Lower leg skin (tissue), 4 donors: Measurements from ENCODE around the gene FAM174C. TPM values are rescaled to one million over a fixed set of nuclear protein-coding genes. Genes with fewer than 3 reads are reported as not detected.
A peak's percentile ranks its signal among the peaks of the same experiment; 100 is the strongest.

ENCODE experiments used
- DNase-seq, 2 donors: peaks; one replicate each; pipeline ENCODE4 v3.0.0-alpha.2; 2019; ENCODE audit warnings: low spot score in 2 of 2
- H3K4me3 ChIP-seq: fragments of 200-600 bp; sonication (generic); 2 replicates; pipeline ENCODE4 v1.5.1; 2017; ENCODE audit warnings: mild to moderate bottlenecking, low read depth; ENCODE audit not compliant: poor library complexity, severe bottlenecking
- POLR2A ChIP-seq, 2 donors: fragments of 450-650 bp; IDR thresholded peaks; one replicate each; pipeline ENCODE4 v1.6.1; 2016 to 2017; ENCODE audit warnings: antibody characterized with exemption in 2 of 2, mild to moderate bottlenecking in 1 of 2, moderate library complexity in 1 of 2
- WGBS, 2 donors: methylation state at CpG; one replicate each; pipeline ENCODE4 v1.1.5; 2018; 5-methylcytosine and 5-hydroxymethylcytosine counted together
- intact Hi-C: fragments of 100-400 bp; cut with DNase I; formaldehyde crosslinking; loops from one replicate; pipeline ENCODE4 v1.15.0; 2023; ENCODE audit warnings: low total_unique reads
- total RNA-seq, 4 donors: library from RNA; depleted of rRNA; stranded (reverse); fragments of >200 nt; gene quantifications; one replicate each; pipeline ENCODE4 v1.1.0, GENCODE V29; 2016
- TF ChIP-seq, protein P1 (sequence below), 3 donors: fragments of 450-650 bp; IDR thresholded peaks; one replicate each; pipeline ENCODE4 v1.5.1; 2016; ENCODE audit warnings: antibody characterized with exemption in 3 of 3, mild to moderate bottlenecking in 3 of 3, moderate library complexity in 2 of 3

Gene FAM174C
- total RNA-seq, 4 donors from 2014 or later: 66.3 to 74.1 (median 68.8) TPM

DNA sequence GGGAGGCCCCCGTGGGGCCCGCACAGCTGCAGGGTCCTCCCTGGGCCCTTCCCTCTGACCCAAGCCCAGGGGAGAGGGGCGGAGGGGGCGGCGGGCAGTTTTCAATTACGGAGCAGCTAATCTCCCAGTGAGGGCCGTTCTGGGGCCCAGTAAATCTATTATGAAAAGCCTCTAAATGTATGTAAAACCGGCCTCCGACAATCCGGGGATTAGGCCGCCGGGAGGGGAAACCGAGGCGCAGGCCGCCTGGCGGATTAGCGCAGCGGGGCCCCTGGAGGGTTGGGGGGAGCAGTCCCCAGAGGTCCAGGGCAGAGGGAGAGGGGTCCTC, 35.5 kb downstream of the FAM174C start:
- WGBS, 2 donors: 67 to 84% methylated on average over 18 of the region's 18 CpGs
- intact Hi-C loops: no loop called here
- no peak for TF ChIP-seq POLR2A (IDR thresholded peaks at IDR 0.05)
- TF ChIP-seq, protein P1, sequence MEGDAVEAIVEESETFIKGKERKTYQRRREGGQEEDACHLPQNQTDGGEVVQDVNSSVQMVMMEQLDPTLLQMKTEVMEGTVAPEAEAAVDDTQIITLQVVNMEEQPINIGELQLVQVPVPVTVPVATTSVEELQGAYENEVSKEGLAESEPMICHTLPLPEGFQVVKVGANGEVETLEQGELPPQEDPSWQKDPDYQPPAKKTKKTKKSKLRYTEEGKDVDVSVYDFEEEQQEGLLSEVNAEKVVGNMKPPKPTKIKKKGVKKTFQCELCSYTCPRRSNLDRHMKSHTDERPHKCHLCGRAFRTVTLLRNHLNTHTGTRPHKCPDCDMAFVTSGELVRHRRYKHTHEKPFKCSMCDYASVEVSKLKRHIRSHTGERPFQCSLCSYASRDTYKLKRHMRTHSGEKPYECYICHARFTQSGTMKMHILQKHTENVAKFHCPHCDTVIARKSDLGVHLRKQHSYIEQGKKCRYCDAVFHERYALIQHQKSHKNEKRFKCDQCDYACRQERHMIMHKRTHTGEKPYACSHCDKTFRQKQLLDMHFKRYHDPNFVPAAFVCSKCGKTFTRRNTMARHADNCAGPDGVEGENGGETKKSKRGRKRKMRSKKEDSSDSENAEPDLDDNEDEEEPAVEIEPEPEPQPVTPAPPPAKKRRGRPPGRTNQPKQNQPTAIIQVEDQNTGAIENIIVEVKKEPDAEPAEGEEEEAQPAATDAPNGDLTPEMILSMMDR (IDR thresholded peaks at IDR 0.05): no peak
- H3K4me3 ChIP-seq: no peak overlapping the region
- DNase-seq: no peak

DNA sequence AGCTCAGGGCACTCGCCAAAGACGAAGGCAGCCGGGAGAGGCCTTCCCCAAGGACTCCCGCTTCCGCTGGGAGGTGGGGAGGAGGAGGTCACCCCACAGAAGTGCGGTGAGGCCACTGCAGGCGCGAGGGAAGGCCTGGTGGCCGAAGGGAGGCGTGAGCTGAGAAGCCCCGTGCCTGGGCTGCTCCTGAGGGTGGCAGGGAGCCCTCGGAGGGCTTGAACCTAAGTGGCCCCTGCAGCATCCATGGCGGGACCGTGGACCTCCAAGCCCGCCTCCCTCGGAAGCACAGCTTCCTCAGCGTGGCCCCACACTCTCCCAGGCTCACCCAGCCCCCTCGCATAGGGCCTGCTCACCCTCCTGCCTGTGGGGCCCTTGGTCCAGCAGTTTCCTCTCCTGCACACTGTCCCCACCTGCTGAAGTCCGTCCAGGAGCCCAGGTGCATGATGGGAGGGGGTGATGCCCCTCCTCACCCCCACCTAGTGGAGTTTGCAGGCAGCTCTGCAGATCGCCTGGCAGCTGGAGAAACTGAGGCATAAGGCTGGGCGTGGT, 36.3 kb downstream of the FAM174C start:
- DNase-seq: no peak
- no peak overlapping the region for H3K4me3 ChIP-seq
- intact Hi-C loops: no loop called here
- WGBS, 2 donors: 62 to 70% methylated on average over 20 to 21 of the region's 21 CpGs
- TF ChIP-seq, protein P1 (IDR thresholded peaks at IDR 0.05): no peak
- TF ChIP-seq POLR2A (IDR thresholded peaks at IDR 0.05): no peak

DNA sequence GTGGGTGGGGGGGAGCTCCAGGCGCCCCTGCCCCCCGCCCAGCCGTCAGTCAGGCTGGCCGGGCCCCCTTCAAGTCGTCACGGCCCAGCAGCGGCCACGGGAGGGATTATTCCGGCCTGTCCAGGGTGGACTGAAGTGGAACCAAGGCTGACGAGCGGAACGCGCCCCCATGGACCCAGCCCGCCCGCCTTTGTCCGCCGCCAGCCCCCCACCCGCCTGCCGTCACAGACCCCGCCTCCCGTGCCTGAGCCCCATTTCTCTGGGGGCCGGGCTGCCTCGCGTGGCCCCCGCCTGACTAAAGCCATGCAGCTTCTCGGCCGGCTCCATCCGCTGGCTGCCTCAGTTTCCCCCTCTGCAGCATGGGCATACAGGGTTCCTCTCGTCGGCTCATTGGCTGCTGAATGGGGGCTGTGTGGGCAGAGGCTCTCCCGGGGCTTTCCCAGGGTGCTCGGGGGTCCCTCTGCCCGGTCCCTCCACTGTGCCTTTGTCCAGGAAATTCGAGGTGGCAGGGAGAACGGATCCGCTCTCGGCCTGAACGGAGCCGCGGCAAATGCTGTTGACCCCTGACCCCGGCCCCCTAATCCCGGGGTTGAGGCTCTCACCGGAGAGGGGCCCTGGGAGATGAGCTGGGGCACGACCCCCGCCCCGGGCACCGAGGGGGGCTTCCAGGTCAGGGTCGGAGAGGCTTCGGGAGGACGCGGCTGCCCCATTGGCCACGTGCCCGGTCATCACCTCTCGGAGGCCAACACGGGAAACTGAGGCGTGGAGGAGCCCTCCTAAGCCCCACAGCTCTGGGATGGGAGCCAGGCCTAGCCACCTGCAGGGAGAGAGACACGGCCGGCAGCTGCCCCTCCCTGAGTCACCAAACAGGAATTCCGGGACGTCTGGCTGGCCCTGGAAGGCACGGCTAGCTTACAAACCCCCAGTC, 37.7 kb downstream of the FAM174C start:
- TF ChIP-seq, protein P1 (IDR thresholded peaks at IDR 0.05): no peak
- no peak for TF ChIP-seq POLR2A (IDR thresholded peaks at IDR 0.05)
- DNase-seq: peak in 1 of 2 donors; percentile 82
- intact Hi-C loops: no loop called here
- WGBS, 2 donors: 60% methylated on average over 45 to 59 of the region's 61 CpGs
- H3K4me3 ChIP-seq: no peak overlapping the region

DNA sequence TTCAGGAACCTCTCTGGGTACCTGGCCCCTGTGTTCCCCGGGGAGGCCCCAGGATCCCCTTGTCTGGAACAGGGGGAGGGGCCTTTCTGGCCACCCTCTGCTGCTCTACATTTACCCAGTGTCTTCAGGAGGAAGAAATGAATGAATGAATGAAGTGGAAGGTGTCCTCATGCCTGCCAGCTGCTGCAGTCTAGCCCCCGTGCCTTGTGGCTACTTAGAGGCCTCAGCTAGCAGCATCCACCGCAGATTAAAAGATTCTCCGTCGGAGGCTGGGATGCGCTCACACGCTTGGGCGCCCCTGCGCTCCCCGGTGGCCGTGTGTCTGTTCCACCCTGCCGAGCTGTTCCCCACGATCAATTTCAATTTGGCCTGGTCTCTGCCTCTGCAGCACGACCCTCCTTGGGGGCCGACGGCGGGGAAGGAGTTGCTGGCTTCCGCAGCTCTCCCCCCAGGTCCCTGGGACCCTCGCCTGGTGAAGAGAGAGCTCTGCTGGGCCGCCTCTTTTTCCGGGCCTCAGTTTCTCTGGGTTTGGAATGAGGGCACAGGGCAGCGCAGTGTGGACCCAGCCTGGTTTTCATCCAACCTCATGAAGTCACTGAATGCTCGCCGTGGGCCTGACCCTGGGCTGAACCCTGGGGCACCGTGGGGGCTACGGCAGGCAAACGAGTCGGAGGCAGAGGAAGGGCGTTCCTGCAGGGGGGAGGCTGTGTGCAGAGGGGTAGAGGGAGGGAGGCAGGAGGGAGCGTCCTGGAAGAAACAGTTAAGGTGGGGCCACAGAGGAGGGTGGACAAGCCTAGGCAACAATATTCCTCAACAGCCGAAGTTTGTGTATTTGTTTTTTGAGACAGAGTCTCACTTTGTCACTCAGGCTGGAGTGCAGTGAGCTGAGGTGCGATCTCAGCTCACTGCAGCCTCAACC, 38.6 kb downstream of the FAM174C start:
- WGBS, 2 donors: 63 to 66% methylated on average over 28 to 32 of the region's 32 CpGs
- TF ChIP-seq, protein P1 (IDR thresholded peaks at IDR 0.05): no peak
- no peak for TF ChIP-seq POLR2A (IDR thresholded peaks at IDR 0.05)
- intact Hi-C loops: no loop called here
- DNase-seq: no peak
- H3K4me3 ChIP-seq: no peak overlapping the region

DNA sequence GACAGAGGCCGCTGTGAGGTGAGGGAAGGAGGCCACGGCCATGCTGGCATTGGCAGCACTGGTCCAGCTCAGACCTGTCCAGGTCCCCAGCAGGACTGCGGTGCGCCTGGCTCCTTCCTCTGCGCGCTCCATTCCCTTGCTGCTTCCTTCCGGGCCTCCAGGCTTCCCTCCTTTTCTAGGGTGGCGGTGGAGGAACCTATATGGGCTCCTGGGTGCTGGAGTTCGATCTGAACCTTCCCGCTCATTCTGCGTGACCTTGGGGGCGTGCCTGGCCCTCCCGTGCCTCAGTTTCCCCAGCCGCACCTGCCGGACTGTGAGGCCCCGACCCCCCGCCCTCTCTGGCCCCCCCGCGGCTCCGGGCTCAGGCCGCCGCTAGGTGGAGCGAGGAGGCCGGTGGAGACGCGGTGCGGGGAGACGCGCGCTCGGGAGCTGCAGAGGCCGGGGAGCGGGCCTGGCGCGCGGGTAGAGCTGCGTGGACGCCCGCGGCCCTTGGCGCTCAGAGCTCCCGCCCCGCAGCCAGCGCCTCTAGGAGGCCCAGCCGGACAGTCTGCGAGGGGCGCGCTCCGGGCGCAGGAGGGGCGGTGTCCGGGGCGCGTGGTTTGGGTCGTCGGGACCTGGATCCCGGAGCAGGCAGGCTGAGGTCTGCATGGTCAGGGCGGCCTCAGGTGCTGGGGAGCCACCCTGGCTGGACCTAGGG, 40.3 kb downstream of the FAM174C start:
- TF ChIP-seq, protein P1 (IDR thresholded peaks at IDR 0.05): no peak
- H3K4me3 ChIP-seq: no peak overlapping the region
- WGBS, 2 donors: 9 to 27% methylated on average over 14 to 58 of the region's 58 CpGs
- intact Hi-C loops: no loop called here
- no peak for DNase-seq
